A549 (cell line): ENCODE measurements around the gene UPK3A.

Experiments used
- CHD2 ChIP-seq: fragments of 150-350 bp; IDR thresholded peaks from 2 replicates; pipeline ENCODE4 v1.6.1; 2014; ENCODE audit warnings: low read length; ENCODE audit not compliant: partially characterized antibody
- HEYL ChIP-seq: fragments of 250-450 bp; sonication (Bioruptor Pico); IDR thresholded peaks from 2 replicates; pipeline ENCODE4 v1.8.0; 2021; ENCODE audit warnings: mild to moderate bottlenecking, moderate library complexity
- JUN ChIP-seq, 2 experiments: fragments of >200 bp; sonication (Bioruptor Twin); formaldehyde crosslinking; IDR thresholded peaks; 2 replicates in 1 of 2; 3 replicates in 1 of 2; pipeline ENCODE4 v1.6.1; 2016 to 2017
- MYC ChIP-seq: IDR thresholded peaks from 2 replicates; pipeline ENCODE4 v1.6.1; 2012; ENCODE audit warnings: mild to moderate bottlenecking, inconsistent platforms, low read length, improper control_type of control experiment, borderline replicate concordance
- TF ChIP-seq, protein P1 (sequence below): fragments of >200 bp; sonication (Bioruptor Twin); formaldehyde crosslinking; IDR thresholded peaks from 3 replicates; pipeline ENCODE4 v1.5.1; 2016
- TF ChIP-seq, protein P2 (sequence below): fragments of 150-350 bp; IDR thresholded peaks from 2 replicates; pipeline ENCODE4 v1.6.1; 2014; ENCODE audit warnings: low read depth, mild to moderate bottlenecking, low read length
- TF ChIP-seq, protein P3 (sequence below): IDR thresholded peaks from 2 replicates; pipeline ENCODE4 v1.6.1; 2012

DNA sequence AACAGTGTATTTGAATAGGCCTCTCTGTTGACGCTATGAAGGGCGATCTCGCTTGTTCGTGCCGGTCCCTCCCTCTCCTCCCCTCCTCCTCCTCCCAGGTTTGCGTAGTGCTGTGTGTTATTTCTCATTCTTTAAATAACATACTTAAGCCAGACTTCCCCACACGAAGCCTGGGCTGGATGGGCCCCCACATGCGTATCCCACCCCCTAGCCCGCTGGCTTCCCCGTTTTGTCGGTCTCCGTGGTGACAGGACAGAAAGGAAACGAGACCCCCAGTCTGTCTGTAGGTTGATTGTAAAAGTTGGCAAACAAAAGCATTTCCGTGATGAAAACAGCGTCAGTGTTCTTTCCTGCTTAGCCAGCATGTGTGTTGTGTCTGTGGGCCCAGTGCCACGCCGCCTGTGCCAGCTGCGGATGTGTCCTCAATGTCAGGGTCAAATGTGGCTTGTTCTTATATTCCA, 52.3 kb downstream of the UPK3A start:
- TF ChIP-seq, protein P1, sequence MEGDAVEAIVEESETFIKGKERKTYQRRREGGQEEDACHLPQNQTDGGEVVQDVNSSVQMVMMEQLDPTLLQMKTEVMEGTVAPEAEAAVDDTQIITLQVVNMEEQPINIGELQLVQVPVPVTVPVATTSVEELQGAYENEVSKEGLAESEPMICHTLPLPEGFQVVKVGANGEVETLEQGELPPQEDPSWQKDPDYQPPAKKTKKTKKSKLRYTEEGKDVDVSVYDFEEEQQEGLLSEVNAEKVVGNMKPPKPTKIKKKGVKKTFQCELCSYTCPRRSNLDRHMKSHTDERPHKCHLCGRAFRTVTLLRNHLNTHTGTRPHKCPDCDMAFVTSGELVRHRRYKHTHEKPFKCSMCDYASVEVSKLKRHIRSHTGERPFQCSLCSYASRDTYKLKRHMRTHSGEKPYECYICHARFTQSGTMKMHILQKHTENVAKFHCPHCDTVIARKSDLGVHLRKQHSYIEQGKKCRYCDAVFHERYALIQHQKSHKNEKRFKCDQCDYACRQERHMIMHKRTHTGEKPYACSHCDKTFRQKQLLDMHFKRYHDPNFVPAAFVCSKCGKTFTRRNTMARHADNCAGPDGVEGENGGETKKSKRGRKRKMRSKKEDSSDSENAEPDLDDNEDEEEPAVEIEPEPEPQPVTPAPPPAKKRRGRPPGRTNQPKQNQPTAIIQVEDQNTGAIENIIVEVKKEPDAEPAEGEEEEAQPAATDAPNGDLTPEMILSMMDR: no peak
- TF ChIP-seq CHD2 (no peak), MYC (no peak), JUN (IDR thresholded peaks at IDR 0.05) (no peak), HEYL (CRISPR knock-in tag) (no peak)
- TF ChIP-seq, protein P2, sequence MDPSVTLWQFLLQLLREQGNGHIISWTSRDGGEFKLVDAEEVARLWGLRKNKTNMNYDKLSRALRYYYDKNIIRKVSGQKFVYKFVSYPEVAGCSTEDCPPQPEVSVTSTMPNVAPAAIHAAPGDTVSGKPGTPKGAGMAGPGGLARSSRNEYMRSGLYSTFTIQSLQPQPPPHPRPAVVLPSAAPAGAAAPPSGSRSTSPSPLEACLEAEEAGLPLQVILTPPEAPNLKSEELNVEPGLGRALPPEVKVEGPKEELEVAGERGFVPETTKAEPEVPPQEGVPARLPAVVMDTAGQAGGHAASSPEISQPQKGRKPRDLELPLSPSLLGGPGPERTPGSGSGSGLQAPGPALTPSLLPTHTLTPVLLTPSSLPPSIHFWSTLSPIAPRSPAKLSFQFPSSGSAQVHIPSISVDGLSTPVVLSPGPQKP: no peak
- TF ChIP-seq, protein P3, sequence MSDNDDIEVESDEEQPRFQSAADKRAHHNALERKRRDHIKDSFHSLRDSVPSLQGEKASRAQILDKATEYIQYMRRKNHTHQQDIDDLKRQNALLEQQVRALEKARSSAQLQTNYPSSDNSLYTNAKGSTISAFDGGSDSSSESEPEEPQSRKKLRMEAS: no peak
